Tibial nerve (tissue), 4 donors: ENCODE results near the gene PTPRM. TPM values are rescaled to one million over a fixed set of nuclear protein-coding genes. Genes with fewer than 3 reads are reported as not detected.

Experiments used
- DNase-seq, 2 donors: peaks; one replicate each; pipeline ENCODE4 v3.0.0-alpha.2; 2019; ENCODE audit warnings: low spot score in 2 of 2
- H3K27ac ChIP-seq, 4 donors: fragments of 200-600 bp; sonication (generic) in 3 of 4; one replicate each; pipeline ENCODE4 v1.5.1; 2017 to 2019; ENCODE audit warnings: mild to moderate bottlenecking in 1 of 4
- H3K27me3 ChIP-seq, 2 donors: fragments of 200-600 bp; sonication (generic) in 1 of 2; one replicate each; pipeline versions ENCODE4 v1.5.1 to v1.6.0; 2017 to 2019
- H3K36me3 ChIP-seq, 3 donors: fragments of 200-600 bp; sonication (generic); one replicate each; pipeline ENCODE4 v1.5.1; 2018 to 2019
- H3K4me1 ChIP-seq, 4 donors: fragments of 200-600 bp; sonication (generic) in 3 of 4; one replicate each; pipeline ENCODE4 v1.5.1; 2017 to 2019
- H3K4me3 ChIP-seq, 4 donors: fragments of 200-600 bp; sonication (generic) in 3 of 4; one replicate each; pipeline ENCODE4 v1.5.1; 2017 to 2019; ENCODE audit warnings: mild to moderate bottlenecking in 1 of 4, moderate library complexity in 1 of 4
- H3K9me3 ChIP-seq, 4 donors: fragments of 200-600 bp; sonication (generic) in 3 of 4; one replicate each; pipeline ENCODE4 v1.5.1; 2017 to 2019
- EP300 ChIP-seq, 2 donors: sonication (generic); formaldehyde crosslinking; IDR thresholded peaks; one replicate each; pipeline ENCODE4 v1.6.1; 2017; ENCODE audit warnings: antibody characterized with exemption in 2 of 2, mild to moderate bottlenecking in 1 of 2
- POLR2A ChIP-seq, 2 donors: fragments of 450-650 bp; IDR thresholded peaks; one replicate each; pipeline ENCODE4 v1.6.1; 2017; ENCODE audit warnings: antibody characterized with exemption in 2 of 2, mild to moderate bottlenecking in 2 of 2, moderate library complexity in 2 of 2
- WGBS, 2 donors: methylation state at CpG; one replicate each; pipeline ENCODE4 v1.1.5; 2018; 5-methylcytosine and 5-hydroxymethylcytosine counted together
- total RNA-seq, 4 donors: library from RNA; depleted of rRNA; stranded (reverse); fragments of >200 nt; gene quantifications; one replicate each; pipeline ENCODE4 v1.1.0, GENCODE V29; 2016
- TF ChIP-seq, protein P1 (sequence below), 5 experiments: fragments of 200-600 bp in 3 of 5; fragments of 450-650 bp in 2 of 5; sonication (generic) in 3 of 5; IDR thresholded peaks; one replicate each; pipeline ENCODE4 v1.5.1; 2016 to 2019; ENCODE audit warnings: antibody characterized with exemption in 5 of 5, mild to moderate bottlenecking in 3 of 5, moderate library complexity in 2 of 5

The PTPRM gene
- total RNA-seq, 4 donors from 2014 or later = 62.2 to 92.4 (median 80.7) TPM

DNA sequence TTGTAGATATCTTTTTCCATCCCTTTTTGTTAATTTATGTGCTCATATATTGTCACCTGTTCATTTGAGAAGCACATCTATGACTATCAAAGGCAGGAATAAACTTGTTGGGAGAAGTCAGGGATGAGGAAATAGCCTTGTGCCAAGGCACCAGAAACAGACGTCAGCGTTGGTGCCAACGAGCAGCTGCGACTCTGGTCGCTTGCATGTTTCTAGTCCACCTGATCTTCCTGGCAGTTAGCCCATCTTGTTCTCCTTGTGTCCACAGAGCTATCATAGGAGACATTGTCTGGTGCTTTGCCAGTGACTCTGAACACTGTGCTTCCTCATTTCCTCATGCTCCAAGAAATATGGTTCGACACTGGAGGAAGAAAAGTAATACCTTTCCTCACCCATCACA lies 374.4 kb downstream of the PTPRM start:
- no peak for DNase-seq
- H3K27me3 ChIP-seq = no peaks in the 10 kb centered on the region
- H3K9me3 ChIP-seq = no peaks in the 10 kb centered on the region
- 82 to 84% methylated on average over 6 of the region's 6 CpGs for WGBS, 2 donors
- H3K27ac ChIP-seq = no peak overlapping the region
- H3K4me1 ChIP-seq = peaks cover 0 to 12% (median 4%) of the 10 kb centered on the region in 4 donors
- TF ChIP-seq, protein P1, sequence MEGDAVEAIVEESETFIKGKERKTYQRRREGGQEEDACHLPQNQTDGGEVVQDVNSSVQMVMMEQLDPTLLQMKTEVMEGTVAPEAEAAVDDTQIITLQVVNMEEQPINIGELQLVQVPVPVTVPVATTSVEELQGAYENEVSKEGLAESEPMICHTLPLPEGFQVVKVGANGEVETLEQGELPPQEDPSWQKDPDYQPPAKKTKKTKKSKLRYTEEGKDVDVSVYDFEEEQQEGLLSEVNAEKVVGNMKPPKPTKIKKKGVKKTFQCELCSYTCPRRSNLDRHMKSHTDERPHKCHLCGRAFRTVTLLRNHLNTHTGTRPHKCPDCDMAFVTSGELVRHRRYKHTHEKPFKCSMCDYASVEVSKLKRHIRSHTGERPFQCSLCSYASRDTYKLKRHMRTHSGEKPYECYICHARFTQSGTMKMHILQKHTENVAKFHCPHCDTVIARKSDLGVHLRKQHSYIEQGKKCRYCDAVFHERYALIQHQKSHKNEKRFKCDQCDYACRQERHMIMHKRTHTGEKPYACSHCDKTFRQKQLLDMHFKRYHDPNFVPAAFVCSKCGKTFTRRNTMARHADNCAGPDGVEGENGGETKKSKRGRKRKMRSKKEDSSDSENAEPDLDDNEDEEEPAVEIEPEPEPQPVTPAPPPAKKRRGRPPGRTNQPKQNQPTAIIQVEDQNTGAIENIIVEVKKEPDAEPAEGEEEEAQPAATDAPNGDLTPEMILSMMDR (IDR thresholded peaks at IDR 0.05) = no peak
- no peak for TF ChIP-seq EP300 (IDR thresholded peaks at IDR 0.05)
- TF ChIP-seq POLR2A (IDR thresholded peaks at IDR 0.05) = no peak
- peaks cover 0 to 5% (median 0%) of the 10 kb centered on the region in 3 donors for H3K36me3 ChIP-seq
- H3K4me3 ChIP-seq = no peak overlapping the region

DNA sequence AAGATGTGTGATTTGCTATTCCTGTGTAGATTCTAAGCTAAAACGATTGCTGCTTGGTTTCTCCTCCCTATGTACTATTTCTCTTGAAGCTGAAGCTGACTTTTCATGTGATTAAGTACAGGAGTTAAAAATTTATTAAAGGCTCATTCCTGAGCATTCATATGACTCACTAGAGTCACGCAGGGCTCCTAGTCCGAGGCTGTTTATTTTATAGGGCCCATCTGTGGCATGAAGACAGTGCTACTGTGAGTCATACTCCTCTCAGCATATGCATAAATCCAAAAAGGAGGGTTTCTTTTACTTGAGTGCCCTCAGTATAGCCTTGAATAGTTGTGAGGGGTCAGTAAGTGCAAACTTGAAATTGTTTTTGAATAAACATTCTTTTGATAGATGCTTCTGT lies 378.8 kb downstream of the PTPRM start:
- TF ChIP-seq EP300 (IDR thresholded peaks at IDR 0.05) = no peak
- no peak for TF ChIP-seq POLR2A (IDR thresholded peaks at IDR 0.05)
- TF ChIP-seq, protein P1 (IDR thresholded peaks at IDR 0.05) = no peak
- peaks cover 0 to 12% (median 0%) of the 10 kb centered on the region in 3 donors for H3K36me3 ChIP-seq
- 35 to 44% methylated on average over 3 of the region's 3 CpGs for WGBS, 2 donors
- no peak for DNase-seq
- H3K4me3 ChIP-seq = no peak overlapping the region
- peak overlapping the region in 1 of 4 donors; percentile 23 for H3K27ac ChIP-seq
- H3K9me3 ChIP-seq = no peaks in the 10 kb centered on the region
- peaks cover 0 to 12% (median 8%) of the 10 kb centered on the region in 4 donors for H3K4me1 ChIP-seq
- H3K27me3 ChIP-seq = no peaks in the 10 kb centered on the region

DNA sequence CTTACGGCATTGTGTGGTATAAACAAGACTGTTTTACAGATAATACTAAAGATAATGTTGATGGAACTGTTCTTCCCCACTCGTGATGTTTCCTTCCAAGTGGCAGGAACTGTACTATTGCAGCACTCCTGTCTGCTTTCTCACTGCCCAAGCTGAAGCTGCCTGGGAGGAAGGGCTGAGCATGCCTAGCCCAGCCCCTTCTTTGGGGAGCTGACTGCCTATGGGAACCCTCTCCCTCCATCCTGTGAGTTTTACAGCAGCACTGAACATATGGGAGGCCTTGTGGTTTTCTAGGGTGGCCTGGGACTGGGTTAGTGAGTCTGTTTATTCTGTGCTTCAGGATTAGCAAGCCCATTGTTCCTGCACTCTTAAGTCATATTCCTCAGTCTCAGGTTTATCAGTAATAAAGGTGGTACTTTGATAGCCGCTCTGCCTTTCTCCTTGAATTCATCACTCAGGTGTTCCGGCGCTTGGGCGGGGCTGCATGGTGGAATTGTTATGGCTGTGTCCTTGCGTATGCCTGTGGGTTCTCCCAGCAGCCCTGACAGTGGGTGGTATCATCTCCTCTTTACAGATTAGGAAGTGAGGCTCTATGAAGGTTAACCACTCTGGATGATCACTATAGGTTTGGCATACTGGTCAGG lies 379.7 kb downstream of the PTPRM start:
- peaks cover 0 to 12% (median 8%) of the 10 kb centered on the region in 4 donors for H3K4me1 ChIP-seq
- H3K9me3 ChIP-seq = no peaks in the 10 kb centered on the region
- H3K4me3 ChIP-seq = peak overlapping the region in 2 of 4 donors; percentile 11 to 20
- no peak for DNase-seq
- WGBS, 2 donors = 84 to 85% methylated on average over 7 of the region's 7 CpGs
- H3K27ac ChIP-seq = peak overlapping the region in 2 of 4 donors; percentile 23 to 53
- no peaks in the 10 kb centered on the region for H3K27me3 ChIP-seq
- TF ChIP-seq, protein P1 (IDR thresholded peaks at IDR 0.05) = no peak
- no peak for TF ChIP-seq POLR2A (IDR thresholded peaks at IDR 0.05)
- no peak for TF ChIP-seq EP300 (IDR thresholded peaks at IDR 0.05)
- peaks cover 0 to 14% (median 0%) of the 10 kb centered on the region in 3 donors for H3K36me3 ChIP-seq

DNA sequence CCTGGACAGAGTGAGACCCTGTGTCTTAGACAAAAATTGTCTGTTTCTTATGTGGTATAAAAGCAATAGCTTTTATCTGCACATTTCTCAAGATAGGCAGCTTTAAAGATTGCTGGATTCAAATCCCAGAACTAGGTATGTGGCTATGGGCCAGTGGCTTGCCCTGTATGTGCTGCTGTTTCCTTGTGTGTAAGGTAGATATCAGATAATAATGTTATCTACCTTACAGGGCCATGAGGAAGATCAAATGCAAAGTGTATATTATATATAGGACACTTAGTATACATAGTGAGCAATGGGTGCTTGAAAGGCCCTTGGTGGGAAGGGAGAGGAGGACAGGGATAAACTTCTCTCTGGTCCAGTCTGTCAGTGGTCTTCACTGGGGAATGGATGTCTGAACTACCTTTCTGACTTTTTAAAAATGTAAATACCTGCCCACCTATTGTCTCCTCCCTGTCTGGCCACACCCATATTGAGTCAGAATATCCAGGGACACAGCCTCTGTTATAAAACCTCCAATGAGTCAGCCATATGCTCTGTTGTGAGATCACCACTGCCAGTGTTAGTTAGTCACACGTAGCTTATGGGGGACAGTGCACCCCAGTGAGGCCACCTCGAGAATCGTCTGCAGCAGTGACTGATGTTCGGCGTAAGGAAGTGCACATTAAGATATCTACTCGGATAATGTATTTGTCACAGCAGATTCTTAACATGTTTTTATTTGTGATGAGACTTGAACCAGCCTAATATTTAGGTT lies 383.4 kb downstream of the PTPRM start:
- Histone ChIP-seq H3K36me3 (peaks cover 0 to 14% (median 0%) of the 10 kb centered on the region in 3 donors), H3K4me3 (no peak overlapping the region), H3K27me3 (no peaks in the 10 kb centered on the region), H3K4me1 (peaks cover 0 to 16% (median 8%) of the 10 kb centered on the region in 4 donors), H3K27ac (no peak overlapping the region), H3K9me3 (no peaks in the 10 kb centered on the region)
- DNase-seq = no peak
- no peak for TF ChIP-seq POLR2A (IDR thresholded peaks at IDR 0.05)
- TF ChIP-seq, protein P1 (IDR thresholded peaks at IDR 0.05) = no peak
- no peak for TF ChIP-seq EP300 (IDR thresholded peaks at IDR 0.05)
- WGBS, 2 donors = 89 to 93% methylated on average over 6 of the region's 6 CpGs
